Chondrocyte (in vitro differentiated cells): ENCODE results near the gene SRL. TPM values are rescaled to one million over a fixed set of nuclear protein-coding genes. Genes with fewer than 3 reads are reported as not detected.

Experiments
- DNase-seq: peaks from one replicate; pipeline ENCODE4 v3.0.0; 2021; ENCODE audit warnings: mixed read lengths, low spot score
- H3K27ac Mint-ChIP-seq: one replicate; pipeline ENCODE4 v1.8.0; 2021; ENCODE audit warnings: mild to moderate bottlenecking, moderate library complexity, mixed read lengths; ENCODE audit not compliant: unreplicated experiment
- H3K27me3 Mint-ChIP-seq: 2 replicates; pipeline ENCODE4 v1.8.0; 2021; ENCODE audit warnings: low read depth, mixed read lengths
- H3K36me3 Mint-ChIP-seq: 2 replicates; pipeline ENCODE4 v1.8.0; 2021; ENCODE audit warnings: low read depth, mixed read lengths
- H3K4me1 Mint-ChIP-seq: 2 replicates; pipeline ENCODE4 v1.8.0; 2021; ENCODE audit warnings: low read depth, mild to moderate bottlenecking, mixed read lengths
- H3K4me3 Mint-ChIP-seq: one replicate; pipeline ENCODE4 v1.8.0; 2021; ENCODE audit warnings: mild to moderate bottlenecking, moderate library complexity, mixed read lengths; ENCODE audit not compliant: unreplicated experiment
- H3K9me3 Mint-ChIP-seq: 2 replicates; pipeline ENCODE4 v1.8.0; 2021; ENCODE audit warnings: low read depth, mixed read lengths
- total RNA-seq: library from RNA; stranded (reverse); gene quantifications from 3 replicates; pipeline ENCODE4 v1.2.1, GENCODE V29; 2021
- TF ChIP-seq, protein P1 (sequence below): fragments of 200-600 bp; sonication (generic); IDR thresholded peaks from 2 replicates; pipeline ENCODE4 v1.5.0; 2021; ENCODE audit warnings: antibody characterized with exemption, mild to moderate bottlenecking, moderate library complexity

Gene SRL
- total RNA-seq, 1 donor from 2014 or later, result not detected

DNA sequence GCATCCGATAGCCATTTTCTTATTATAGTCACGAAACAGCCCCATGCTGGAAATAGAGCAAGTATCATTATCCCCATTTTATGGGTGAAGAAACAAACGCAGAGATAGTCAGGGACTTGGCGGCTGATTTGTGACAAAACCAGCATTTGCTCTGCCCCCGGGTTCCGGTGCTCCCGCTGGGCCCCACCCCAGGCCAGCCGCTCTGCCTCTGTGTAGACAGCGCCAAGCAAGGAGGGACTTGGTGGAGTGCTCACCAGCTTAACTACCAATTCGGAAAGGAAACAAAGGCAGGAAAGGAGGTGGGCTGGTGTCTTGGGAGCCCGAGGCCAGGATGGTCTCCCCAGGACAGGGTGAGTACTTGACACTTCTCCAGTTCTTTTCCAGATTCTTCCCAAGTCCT lies 10.0 kb downstream of the SRL start:
- no peak for DNase-seq
- no peak overlapping the region for H3K4me3 Mint-ChIP-seq
- H3K36me3 Mint-ChIP-seq, result no peaks in the 10 kb centered on the region
- no peaks in the 10 kb centered on the region for H3K27me3 Mint-ChIP-seq
- no peak overlapping the region for H3K27ac Mint-ChIP-seq
- TF ChIP-seq, protein P1, sequence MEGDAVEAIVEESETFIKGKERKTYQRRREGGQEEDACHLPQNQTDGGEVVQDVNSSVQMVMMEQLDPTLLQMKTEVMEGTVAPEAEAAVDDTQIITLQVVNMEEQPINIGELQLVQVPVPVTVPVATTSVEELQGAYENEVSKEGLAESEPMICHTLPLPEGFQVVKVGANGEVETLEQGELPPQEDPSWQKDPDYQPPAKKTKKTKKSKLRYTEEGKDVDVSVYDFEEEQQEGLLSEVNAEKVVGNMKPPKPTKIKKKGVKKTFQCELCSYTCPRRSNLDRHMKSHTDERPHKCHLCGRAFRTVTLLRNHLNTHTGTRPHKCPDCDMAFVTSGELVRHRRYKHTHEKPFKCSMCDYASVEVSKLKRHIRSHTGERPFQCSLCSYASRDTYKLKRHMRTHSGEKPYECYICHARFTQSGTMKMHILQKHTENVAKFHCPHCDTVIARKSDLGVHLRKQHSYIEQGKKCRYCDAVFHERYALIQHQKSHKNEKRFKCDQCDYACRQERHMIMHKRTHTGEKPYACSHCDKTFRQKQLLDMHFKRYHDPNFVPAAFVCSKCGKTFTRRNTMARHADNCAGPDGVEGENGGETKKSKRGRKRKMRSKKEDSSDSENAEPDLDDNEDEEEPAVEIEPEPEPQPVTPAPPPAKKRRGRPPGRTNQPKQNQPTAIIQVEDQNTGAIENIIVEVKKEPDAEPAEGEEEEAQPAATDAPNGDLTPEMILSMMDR, result no peak
- H3K9me3 Mint-ChIP-seq, result no peaks in the 10 kb centered on the region
- no peaks in the 10 kb centered on the region for H3K4me1 Mint-ChIP-seq

GRCh38 chr16:4231367-4231766 lies 10.5 kb downstream of the SRL start:
- no peak overlapping the region for H3K27ac Mint-ChIP-seq
- no peak overlapping the region for H3K4me3 Mint-ChIP-seq

DNA sequence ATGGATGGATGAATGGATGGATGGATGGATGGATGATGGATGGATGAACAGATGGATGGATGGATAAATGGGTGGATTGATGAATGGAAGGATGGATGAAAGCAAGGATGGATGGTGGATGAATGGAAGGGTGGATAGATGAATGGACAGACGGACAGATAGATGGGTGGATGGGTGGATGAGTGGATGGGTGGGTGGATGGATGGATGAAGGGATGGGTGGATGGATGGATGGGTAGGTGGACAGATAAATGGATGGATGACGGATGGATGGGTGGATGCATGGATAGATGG lies 14.9 kb downstream of the SRL start:
- DNase-seq, result no peak
- Mint-ChIP-seq H3K4me1 (no peaks in the 10 kb centered on the region), H3K9me3 (no peaks in the 10 kb centered on the region), H3K27me3 (peaks cover 2% of the 10 kb centered on the region), H3K36me3 (no peaks in the 10 kb centered on the region), H3K27ac (no peak overlapping the region), H3K4me3 (no peak overlapping the region)
- TF ChIP-seq, protein P1, result no peak

More at GRCh38 chr16:4231367-4231766, 10.5 kb downstream of the SRL start:
- TF ChIP-seq, protein P1, result no peak
- Mint-ChIP-seq H3K27me3 (no peaks in the 10 kb centered on the region), H3K36me3 (no peaks in the 10 kb centered on the region), H3K9me3 (no peaks in the 10 kb centered on the region), H3K4me1 (no peaks in the 10 kb centered on the region)
- no peak for DNase-seq

- TF ChIP-seq, protein P1, result no peak
- Mint-ChIP-seq H3K36me3 (no peaks in the 10 kb centered on the region), H3K9me3 (no peaks in the 10 kb centered on the region), H3K4me3 (no peak overlapping the region), H3K4me1 (no peaks in the 10 kb centered on the region), H3K27me3 (peaks cover 2% of the 10 kb centered on the region), H3K27ac (no peak overlapping the region)
- no peak for DNase-seq
These were observed 15.4 kb downstream of the SRL start for GRCh38 chr16:4226251-4227039.

GRCh38 chr16:4225075-4225474 lies 16.8 kb downstream of the SRL start:
- no peaks in the 10 kb centered on the region for H3K9me3 Mint-ChIP-seq
- no peaks in the 10 kb centered on the region for H3K36me3 Mint-ChIP-seq
- no peak for DNase-seq
- no peak overlapping the region for H3K27ac Mint-ChIP-seq
- no peak overlapping the region for H3K4me3 Mint-ChIP-seq
- H3K27me3 Mint-ChIP-seq, result peaks cover 2% of the 10 kb centered on the region
- no peaks in the 10 kb centered on the region for H3K4me1 Mint-ChIP-seq
- TF ChIP-seq, protein P1, result no peak
